ENCODE data around the gene FAM193B.

FAM193B gene

GRCh38 chr5:177472460-177473442 lies 81.6 kb downstream of the FAM193B start:
- ATAC-seq: peak; percentile 20
- TF ChIP-seq GLIS3 (CRISPR knock-in tag; IDR thresholded peaks at IDR 0.05) (no peak), SNAI2 (CRISPR knock-in tag; IDR thresholded peaks at IDR 0.05) (no peak), ZNF565 (CRISPR knock-in tag; conservative IDR thresholded peaks at IDR 0.05; ENCODE audit: low read depth) (no peak), ISL1 (CRISPR knock-in tag; IDR thresholded peaks at IDR 0.05) (no peak), RARB (CRISPR knock-in tag; IDR thresholded peaks at IDR 0.05) (no peak), ZFP30 (CRISPR knock-in tag; IDR thresholded peaks at IDR 0.05) (no peak), ARNTL (CRISPR knock-in tag; IDR thresholded peaks at IDR 0.05; ENCODE audit: borderline replicate concordance, low read depth) (no peak), OSR1 (CRISPR knock-in tag; IDR thresholded peaks at IDR 0.05) (no peak), CREB5 (CRISPR knock-in tag; IDR thresholded peaks at IDR 0.05; ENCODE audit: low read depth) (no peak), CSDC2 (CRISPR knock-in tag; IDR thresholded peaks at IDR 0.05) (no peak), ZNF8 (CRISPR knock-in tag; IDR thresholded peaks at IDR 0.05) (no peak), CSRNP3 (CRISPR knock-in tag; IDR thresholded peaks at IDR 0.05) (no peak), TSHZ2 (CRISPR knock-in tag; IDR thresholded peaks at IDR 0.05) (no peak), ZC3H10 (CRISPR knock-in tag; IDR thresholded peaks at IDR 0.05) (no peak), PPARA (CRISPR knock-in tag; IDR thresholded peaks at IDR 0.05; ENCODE audit: borderline replicate concordance) (no peak), ESRRG (CRISPR knock-in tag; IDR thresholded peaks at IDR 0.05) (no peak), POU6F1 (CRISPR knock-in tag; IDR thresholded peaks at IDR 0.05; ENCODE audit: borderline replicate concordance, low read depth) (no peak), TCF4 (CRISPR knock-in tag; IDR thresholded peaks at IDR 0.05; ENCODE audit: borderline replicate concordance) (no peak)

GRCh38 chr5:177471610-177472356 lies 82.6 kb downstream of the FAM193B start:
- no peak for ATAC-seq
- no peak for TF ChIP-seq OSR1 (CRISPR knock-in tag; IDR thresholded peaks at IDR 0.05)

GRCh38 chr5:177470759-177471536 lies 83.4 kb downstream of the FAM193B start:
- no peak for ATAC-seq
- TF ChIP-seq PPARA (CRISPR knock-in tag; IDR thresholded peaks at IDR 0.05; ENCODE audit: borderline replicate concordance) (no peak), GLIS3 (CRISPR knock-in tag; IDR thresholded peaks at IDR 0.05) (no peak), TOX (CRISPR knock-in tag; IDR thresholded peaks at IDR 0.05; ENCODE audit: borderline replicate concordance) (no peak), RARB (CRISPR knock-in tag; IDR thresholded peaks at IDR 0.05) (no peak), PATZ1 (CRISPR knock-in tag; IDR thresholded peaks at IDR 0.05; ENCODE audit: borderline replicate concordance) (no peak), TSHZ2 (CRISPR knock-in tag; IDR thresholded peaks at IDR 0.05) (no peak), ESRRG (CRISPR knock-in tag; IDR thresholded peaks at IDR 0.05) (no peak), BACH2 (CRISPR knock-in tag; IDR thresholded peaks at IDR 0.05; ENCODE audit: borderline replicate concordance) (no peak)
